GM12878 (cell line): ENCODE data around the gene ORC4.

Experiments
- CBX5 ChIP-seq: sonication (generic); IDR thresholded peaks from 2 replicates; pipeline ENCODE4 v1.6.1; 2016; ENCODE audit warnings: low read depth, moderate library complexity, mild to moderate bottlenecking, inconsistent platforms
- CEBPB ChIP-seq, 2 experiments: fragments of 150-350 bp in 1 of 2; IDR thresholded peaks; 2 replicates each; pipeline ENCODE4 v1.6.1; 2012 to 2014; ENCODE audit warnings: low read depth in 2 of 2, low read length in 2 of 2, borderline replicate concordance in 1 of 2, inconsistent platforms in 1 of 2
- CTCF ChIP-seq, 3 experiments: IDR thresholded peaks in 2 of 3; conservative IDR thresholded peaks in 1 of 3; 2 replicates each; pipeline ENCODE4 v1.5.1; 2011; ENCODE audit warnings: low read depth in 3 of 3, low read length in 3 of 3, mild to moderate bottlenecking in 3 of 3, control low read depth in 2 of 3, moderate library complexity in 2 of 3, inconsistent platforms in 1 of 3, mixed read lengths in 1 of 3; ENCODE audit not compliant: control insufficient read depth in 2 of 3, insufficient read depth in 1 of 3; ENCODE audit errors: extremely low read depth in 1 of 3
- EP300 ChIP-seq, 2 experiments: fragments of 150-350 bp in 1 of 2; IDR thresholded peaks; 2 replicates each; pipeline ENCODE4 v1.6.1; 2011 to 2012; ENCODE audit warnings: low read depth in 2 of 2, low read length in 2 of 2, borderline replicate concordance in 1 of 2, improper control_type of control experiment in 1 of 2, inconsistent platforms in 1 of 2; ENCODE audit not compliant: control insufficient read depth in 1 of 2
- MTA3 ChIP-seq: IDR thresholded peaks from 2 replicates; pipeline ENCODE4 v1.6.1; 2012; ENCODE audit warnings: low read length, inconsistent platforms, borderline replicate concordance
- MXI1 ChIP-seq: fragments of 150-350 bp; IDR thresholded peaks from 2 replicates; pipeline ENCODE4 v1.6.1; 2011; ENCODE audit warnings: low read depth, mild to moderate bottlenecking, inconsistent platforms, low read length, improper control_type of control experiment
- MYC ChIP-seq: IDR thresholded peaks from 2 replicates; pipeline ENCODE4 v1.6.1; 2011; ENCODE audit warnings: mild to moderate bottlenecking, low read length, moderate library complexity, inconsistent platforms; ENCODE audit not compliant: insufficient read depth, insufficient replicate concordance, insufficient read length, severe bottlenecking
- NR2C1 ChIP-seq: fragments of 450-650 bp; IDR thresholded peaks from 2 replicates; pipeline ENCODE4 v1.6.1; 2017; ENCODE audit warnings: antibody characterized with exemption, mild to moderate bottlenecking, moderate library complexity
- SMC3 ChIP-seq: IDR thresholded peaks from 2 replicates; pipeline ENCODE4 v1.6.1; 2011; ENCODE audit warnings: low read length, improper control_type of control experiment, borderline replicate concordance
- SUZ12 ChIP-seq: fragments of 200-600 bp; sonication (generic); IDR thresholded peaks from one replicate; pipeline ENCODE4 v1.6.1; 2018; ENCODE audit warnings: antibody characterized with exemption, mild to moderate bottlenecking; ENCODE audit not compliant: unreplicated experiment
- TARDBP ChIP-seq: IDR thresholded peaks from 2 replicates; pipeline ENCODE4 v1.6.1; 2016; ENCODE audit warnings: borderline replicate concordance
- ZBTB40 ChIP-seq: fragments of 450-650 bp; IDR thresholded peaks from 2 replicates; pipeline ENCODE4 v1.6.1; 2016; ENCODE audit warnings: mild to moderate bottlenecking, moderate library complexity, borderline replicate concordance
- TF ChIP-seq, protein P1 (sequence below): IDR thresholded peaks from 2 replicates; pipeline ENCODE4 v1.6.1; 2012; ENCODE audit warnings: low read depth, low read length, improper control_type of control experiment

DNA sequence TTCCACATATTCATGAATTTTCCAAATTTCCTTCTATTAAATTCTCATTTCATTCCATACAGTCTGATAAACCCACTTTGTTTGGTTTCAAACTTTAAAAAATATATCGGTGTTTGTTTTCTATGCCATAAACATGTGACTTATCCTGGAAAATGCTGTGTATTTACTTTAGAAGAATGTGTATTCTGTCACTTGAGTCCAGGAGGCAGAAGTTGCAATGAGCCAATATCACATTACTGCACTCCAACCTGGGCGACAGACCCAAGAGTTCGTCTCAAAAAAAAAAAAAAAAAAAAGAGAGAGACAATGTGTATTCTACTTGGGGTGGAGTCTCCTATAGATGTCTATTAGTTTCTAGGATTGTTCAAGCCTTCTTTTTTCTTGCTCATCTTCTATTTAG, 32.1 kb upstream of the ORC4 start:
- no peak for TF ChIP-seq CTCF (IDR thresholded peaks at IDR 0.05 in 2 of 3, conservative IDR thresholded peaks at IDR 0.05 in 1 of 3; ENCODE audit: control insufficient read depth in 2 of 3, extremely low read depth in 1 of 3, insufficient read depth in 1 of 3, low read depth in 3 of 3, low read length in 3 of 3)
- TF ChIP-seq MXI1: no peak
- TF ChIP-seq, protein P1, sequence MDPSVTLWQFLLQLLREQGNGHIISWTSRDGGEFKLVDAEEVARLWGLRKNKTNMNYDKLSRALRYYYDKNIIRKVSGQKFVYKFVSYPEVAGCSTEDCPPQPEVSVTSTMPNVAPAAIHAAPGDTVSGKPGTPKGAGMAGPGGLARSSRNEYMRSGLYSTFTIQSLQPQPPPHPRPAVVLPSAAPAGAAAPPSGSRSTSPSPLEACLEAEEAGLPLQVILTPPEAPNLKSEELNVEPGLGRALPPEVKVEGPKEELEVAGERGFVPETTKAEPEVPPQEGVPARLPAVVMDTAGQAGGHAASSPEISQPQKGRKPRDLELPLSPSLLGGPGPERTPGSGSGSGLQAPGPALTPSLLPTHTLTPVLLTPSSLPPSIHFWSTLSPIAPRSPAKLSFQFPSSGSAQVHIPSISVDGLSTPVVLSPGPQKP: no peak
- TF ChIP-seq EP300 (IDR thresholded peaks at IDR 0.05; ENCODE audit: borderline replicate concordance in 1 of 2, control insufficient read depth in 1 of 2, low read depth in 2 of 2, low read length in 2 of 2): no peak
- TF ChIP-seq ZBTB40: no peak
- no peak for TF ChIP-seq CEBPB (IDR thresholded peaks at IDR 0.05; ENCODE audit: borderline replicate concordance in 1 of 2, low read depth in 2 of 2, low read length in 2 of 2)
- TF ChIP-seq NR2C1: no peak
- TF ChIP-seq CBX5: no peak
- no peak for TF ChIP-seq SUZ12
- no peak for TF ChIP-seq TARDBP
- no peak for TF ChIP-seq MTA3
- no peak for TF ChIP-seq SMC3
- TF ChIP-seq MYC: no peak
